SU-DHL-6 (cell line): Measurements from ENCODE around the gene PPARG.

Experiments
- H2AFZ ChIP-seq: fragments of 200-600 bp; sonication (generic); 2 replicates; pipeline ENCODE4 v1.6.1; 2014; ENCODE audit warnings: low read depth, mild to moderate bottlenecking, moderate library complexity, mixed read lengths, antibody characterized with exemption, low read length; ENCODE audit not compliant: severe bottlenecking
- H3F3A ChIP-seq: fragments of 200-600 bp; shearing (Covaris generic); 2 replicates; pipeline ENCODE4 v1.6.0; 2016; ENCODE audit warnings: antibody characterized with exemption, mild to moderate bottlenecking; ENCODE audit not compliant: insufficient read depth
- H3K27ac ChIP-seq: fragments of 200-600 bp; sonication (generic); 2 replicates; pipeline ENCODE4 v1.5.1; 2016; ENCODE audit warnings: low read depth, mild to moderate bottlenecking, low read length, moderate library complexity, mixed read lengths
- H3K27me3 ChIP-seq: fragments of 200-600 bp; sonication (generic), shearing (Covaris generic); 2 replicates; pipeline ENCODE4 v1.6.0; 2014; ENCODE audit warnings: mild to moderate bottlenecking, low read length
- H3K36me3 ChIP-seq: fragments of 200-600 bp; sonication (generic); 2 replicates; pipeline ENCODE4 v1.6.1; 2014; ENCODE audit warnings: mild to moderate bottlenecking, low read length, mixed read lengths
- H3K4me2 ChIP-seq: fragments of 300-600, 200-600 bp; shearing (Covaris generic), sonication (generic); 2 replicates; pipeline ENCODE4 v1.6.0; 2014; ENCODE audit warnings: low read length, low read depth, mild to moderate bottlenecking; ENCODE audit not compliant: poor library complexity, severe bottlenecking
- H3K4me3 ChIP-seq: fragments of 200-600 bp; sonication (generic); 2 replicates; pipeline ENCODE4 v1.5.1; 2014; ENCODE audit warnings: antibody characterized with exemption, low read length, mild to moderate bottlenecking, mixed read lengths; ENCODE audit not compliant: insufficient read depth, poor library complexity, severe bottlenecking
- H3K79me2 ChIP-seq: fragments of 200-600 bp; sonication (generic); 2 replicates; pipeline ENCODE4 v1.6.1; 2014; ENCODE audit warnings: mild to moderate bottlenecking, low read length, moderate library complexity; ENCODE audit not compliant: insufficient read depth
- H3K9ac ChIP-seq: fragments of 200-600 bp; sonication (generic); 2 replicates; pipeline ENCODE4 v1.7.0; 2014; ENCODE audit warnings: mild to moderate bottlenecking, low read length
- H3K9me2 ChIP-seq: fragments of 200-600 bp; sonication (generic); replicated peaks from 2 replicates; pipeline ENCODE4 v1.6.1; 2014; ENCODE audit warnings: low read length; ENCODE audit not compliant: insufficient read depth
- H3K9me3 ChIP-seq: fragments of 200-600 bp; sonication (generic); 2 replicates; pipeline ENCODE4 v1.6.1; 2014; ENCODE audit warnings: low read length, mixed read lengths; ENCODE audit not compliant: insufficient read depth
- H4K20me1 ChIP-seq: fragments of 200-600 bp; sonication (generic); 2 replicates; pipeline ENCODE4 v1.6.1; 2014; ENCODE audit warnings: low read depth, mild to moderate bottlenecking, antibody characterized with exemption, low read length, moderate library complexity, mixed read lengths
- EZH2phosphoT487 ChIP-seq: fragments of 200-600 bp; sonication (generic), shearing (Covaris generic); conservative IDR thresholded peaks from 2 replicates; pipeline ENCODE4 v1.6.1; 2018; ENCODE audit warnings: mild to moderate bottlenecking, antibody characterized with exemption, low read length, moderate library complexity, mixed read lengths
- TF ChIP-seq, protein P1 (sequence below): fragments of 200-600 bp; sonication (generic); IDR thresholded peaks from one replicate; pipeline ENCODE4 v1.5.1; 2017; ENCODE audit warnings: antibody characterized with exemption, mild to moderate bottlenecking, low read length, moderate library complexity; ENCODE audit not compliant: insufficient read depth, poor library complexity, severe bottlenecking

Gene PPARG

DNA sequence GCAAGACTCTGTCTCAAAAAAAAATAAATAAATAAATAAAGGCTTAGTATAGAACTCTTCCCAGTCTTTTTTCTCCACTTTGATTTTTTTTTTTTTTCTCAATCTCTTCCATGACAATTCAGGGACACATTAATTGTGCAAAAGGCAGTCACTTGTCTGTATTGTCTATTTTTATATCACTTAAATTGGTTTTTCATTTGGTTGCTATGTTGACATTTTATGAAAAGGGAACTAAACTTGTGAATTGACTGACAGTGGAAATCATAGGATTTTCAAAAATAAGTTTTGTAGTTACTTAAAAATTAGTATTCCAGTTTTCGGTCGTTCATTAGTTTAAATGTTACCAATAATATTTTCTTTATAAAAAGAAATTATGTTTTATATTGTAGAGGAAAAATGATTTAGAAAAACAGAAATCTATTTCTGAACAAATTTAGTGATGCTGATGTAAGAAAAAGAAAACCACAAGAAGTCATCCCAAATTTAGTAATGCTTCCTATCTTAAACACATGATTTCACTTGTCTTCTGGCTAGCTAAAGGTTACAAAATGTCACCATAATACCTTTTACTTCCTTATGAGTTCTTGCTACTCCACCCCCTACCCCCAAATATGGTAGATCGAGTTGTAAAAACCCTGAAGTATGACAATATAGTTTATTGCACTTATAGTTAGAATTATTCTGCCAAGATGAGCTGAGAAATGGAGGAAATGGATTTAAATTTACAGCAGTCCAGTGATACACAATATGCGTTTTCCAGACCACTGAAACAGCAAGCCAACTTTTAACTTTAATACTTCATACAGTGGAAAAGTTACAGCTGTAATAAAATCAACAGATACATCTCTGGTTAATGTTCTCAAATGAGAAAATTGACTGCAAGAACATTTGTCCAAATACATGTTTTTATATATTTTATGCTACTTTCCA, 37.0 kb downstream of the PPARG start:
- H3K79me2 ChIP-seq, result no peaks in the 10 kb centered on the region
- H4K20me1 ChIP-seq, result no peaks in the 10 kb centered on the region
- no peak overlapping the region for H3K9ac ChIP-seq
- TF ChIP-seq, protein P1, sequence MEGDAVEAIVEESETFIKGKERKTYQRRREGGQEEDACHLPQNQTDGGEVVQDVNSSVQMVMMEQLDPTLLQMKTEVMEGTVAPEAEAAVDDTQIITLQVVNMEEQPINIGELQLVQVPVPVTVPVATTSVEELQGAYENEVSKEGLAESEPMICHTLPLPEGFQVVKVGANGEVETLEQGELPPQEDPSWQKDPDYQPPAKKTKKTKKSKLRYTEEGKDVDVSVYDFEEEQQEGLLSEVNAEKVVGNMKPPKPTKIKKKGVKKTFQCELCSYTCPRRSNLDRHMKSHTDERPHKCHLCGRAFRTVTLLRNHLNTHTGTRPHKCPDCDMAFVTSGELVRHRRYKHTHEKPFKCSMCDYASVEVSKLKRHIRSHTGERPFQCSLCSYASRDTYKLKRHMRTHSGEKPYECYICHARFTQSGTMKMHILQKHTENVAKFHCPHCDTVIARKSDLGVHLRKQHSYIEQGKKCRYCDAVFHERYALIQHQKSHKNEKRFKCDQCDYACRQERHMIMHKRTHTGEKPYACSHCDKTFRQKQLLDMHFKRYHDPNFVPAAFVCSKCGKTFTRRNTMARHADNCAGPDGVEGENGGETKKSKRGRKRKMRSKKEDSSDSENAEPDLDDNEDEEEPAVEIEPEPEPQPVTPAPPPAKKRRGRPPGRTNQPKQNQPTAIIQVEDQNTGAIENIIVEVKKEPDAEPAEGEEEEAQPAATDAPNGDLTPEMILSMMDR, result no peak
- no peak for TF ChIP-seq EZH2phosphoT487
- no peak overlapping the region for H3K4me3 ChIP-seq
- H3K4me2 ChIP-seq, result no peak overlapping the region
- no peaks in the 10 kb centered on the region for H3K9me2 ChIP-seq
- no peaks in the 10 kb centered on the region for H3K27me3 ChIP-seq
- no peaks in the 10 kb centered on the region for H3F3A ChIP-seq
- no peak overlapping the region for H2AFZ ChIP-seq
- no peak overlapping the region for H3K27ac ChIP-seq
- no peaks in the 10 kb centered on the region for H3K9me3 ChIP-seq
- H3K36me3 ChIP-seq, result no peaks in the 10 kb centered on the region

DNA sequence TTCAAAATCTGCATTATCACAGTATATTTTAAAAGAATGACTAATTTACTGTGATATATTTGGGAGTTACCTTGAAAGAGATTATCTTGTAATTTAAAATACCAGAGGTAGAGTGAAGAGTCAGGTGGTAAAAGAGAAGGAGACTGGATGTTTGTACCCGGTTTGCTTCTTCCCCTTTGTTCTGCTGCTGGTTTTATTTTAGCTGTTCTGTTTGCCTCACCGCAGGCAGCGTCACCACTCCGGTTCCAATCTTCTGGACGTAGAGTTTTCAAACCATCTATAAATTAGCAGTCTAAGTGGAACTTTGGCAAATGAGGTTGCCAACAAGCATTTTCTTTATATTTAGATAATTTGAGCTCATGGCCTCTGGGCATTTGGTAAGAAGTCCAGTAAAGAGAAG, 38.2 kb downstream of the PPARG start:
- no peak overlapping the region for H3K9ac ChIP-seq
- TF ChIP-seq, protein P1, result no peak
- no peak for TF ChIP-seq EZH2phosphoT487
- no peaks in the 10 kb centered on the region for H3K9me3 ChIP-seq
- H3K79me2 ChIP-seq, result no peaks in the 10 kb centered on the region
- no peaks in the 10 kb centered on the region for H4K20me1 ChIP-seq
- H3K27ac ChIP-seq, result no peak overlapping the region
- H3K9me2 ChIP-seq, result no peaks in the 10 kb centered on the region
- no peaks in the 10 kb centered on the region for H3K27me3 ChIP-seq
- no peak overlapping the region for H3K4me3 ChIP-seq
- no peaks in the 10 kb centered on the region for H3F3A ChIP-seq
- no peaks in the 10 kb centered on the region for H3K36me3 ChIP-seq
- no peak overlapping the region for H2AFZ ChIP-seq
- H3K4me2 ChIP-seq, result no peak overlapping the region

DNA sequence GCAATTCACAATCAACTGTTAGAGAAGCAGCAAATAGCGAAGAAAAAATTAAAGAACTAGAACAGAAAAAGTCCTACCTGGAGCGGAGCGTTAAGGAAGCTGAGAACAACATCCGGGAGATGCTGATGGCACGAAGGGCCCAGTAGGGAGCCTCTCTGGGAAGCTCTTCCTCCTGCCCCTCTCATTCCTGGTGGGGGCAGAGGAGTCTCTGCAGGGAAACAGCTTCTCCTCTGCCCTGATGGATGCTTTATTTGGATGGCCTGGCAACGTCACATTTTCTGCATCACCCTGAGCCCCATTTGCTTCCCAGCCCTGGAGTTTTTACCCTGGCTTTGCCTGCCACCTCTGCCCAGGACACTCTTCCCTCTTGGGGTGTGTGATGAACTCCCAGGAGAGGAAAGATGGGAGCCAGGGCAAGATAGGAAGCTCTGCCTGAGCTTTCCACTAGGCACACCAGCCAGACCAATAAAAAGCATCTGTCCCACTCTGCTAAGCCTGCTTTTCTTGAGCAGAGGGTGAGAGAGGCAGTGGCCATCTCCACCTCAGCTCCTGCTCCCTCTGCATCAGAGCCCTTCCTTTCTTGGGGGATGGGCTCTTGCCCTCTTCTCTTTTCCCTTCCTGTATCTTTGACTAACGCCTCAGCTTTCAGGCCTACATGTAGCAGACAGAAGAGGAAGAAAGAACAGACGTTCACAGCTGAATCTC, 39.4 kb downstream of the PPARG start:
- no peak for TF ChIP-seq EZH2phosphoT487
- TF ChIP-seq, protein P1, result no peak
- no peaks in the 10 kb centered on the region for H3K9me3 ChIP-seq
- H3K27ac ChIP-seq, result no peak overlapping the region
- no peak overlapping the region for H2AFZ ChIP-seq
- H3K27me3 ChIP-seq, result no peaks in the 10 kb centered on the region
- no peak overlapping the region for H3K4me2 ChIP-seq
- no peak overlapping the region for H3K4me3 ChIP-seq
- no peak overlapping the region for H3K9ac ChIP-seq
- H3F3A ChIP-seq, result no peaks in the 10 kb centered on the region
- H3K36me3 ChIP-seq, result no peaks in the 10 kb centered on the region
- H4K20me1 ChIP-seq, result no peaks in the 10 kb centered on the region
- H3K9me2 ChIP-seq, result no peaks in the 10 kb centered on the region
- H3K79me2 ChIP-seq, result no peaks in the 10 kb centered on the region
